Right kidney (tissue), 1 donor: ENCODE measurements around the gene CSMD2.

Experiments used
- DNase-seq: peaks from one replicate; pipeline ENCODE4 v3.0.0-alpha.2; 2016

CSMD2 gene

DNA sequence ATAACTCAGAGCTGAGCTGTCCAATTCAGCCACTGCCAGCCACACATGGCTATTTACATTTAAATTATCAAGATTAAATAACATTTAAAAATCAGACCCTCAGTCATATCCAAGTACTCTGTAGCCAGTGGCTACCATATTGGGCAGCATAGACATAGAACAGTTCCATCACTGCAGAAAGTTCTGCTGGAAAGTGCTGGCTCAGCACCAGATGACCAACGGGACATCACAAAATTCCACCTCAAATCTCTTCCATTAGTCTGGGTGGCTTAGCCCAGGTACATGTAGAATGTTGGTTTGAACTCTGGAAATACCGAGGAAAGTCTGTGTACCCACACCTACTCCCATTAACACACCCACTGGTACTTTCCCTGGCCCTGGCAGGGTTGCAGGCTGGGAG is 563.3 kb downstream of the CSMD2 start:
- no peak for DNase-seq

DNA sequence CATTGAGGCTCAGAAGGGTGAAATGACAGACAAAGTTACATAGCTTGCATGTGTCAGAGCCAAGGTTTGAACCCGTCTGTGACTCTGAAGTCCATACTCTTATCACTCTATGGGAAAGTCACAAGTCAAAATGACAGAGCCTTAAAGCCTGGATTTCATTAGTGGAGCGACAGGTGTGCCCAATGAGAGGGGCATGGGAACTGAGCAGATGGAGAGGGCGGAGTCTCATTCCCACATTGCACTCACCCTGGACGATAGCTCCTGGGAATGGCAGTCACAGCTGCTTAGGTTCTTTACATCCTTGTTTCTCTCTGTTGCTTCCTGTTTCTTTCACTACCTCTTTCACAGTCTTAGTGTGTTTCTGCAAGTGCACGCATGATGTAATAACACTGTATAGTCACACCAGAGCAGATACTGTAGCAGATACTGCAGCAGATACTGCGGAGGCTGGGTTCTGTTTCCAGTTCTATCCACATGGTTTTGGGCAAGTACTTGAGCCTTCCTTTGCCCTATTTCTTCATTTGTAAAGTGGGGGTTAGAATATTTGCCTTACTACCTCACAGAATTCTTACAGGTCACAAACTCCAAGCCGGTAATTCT is 565.4 kb downstream of the CSMD2 start:
- no peak for DNase-seq

DNA sequence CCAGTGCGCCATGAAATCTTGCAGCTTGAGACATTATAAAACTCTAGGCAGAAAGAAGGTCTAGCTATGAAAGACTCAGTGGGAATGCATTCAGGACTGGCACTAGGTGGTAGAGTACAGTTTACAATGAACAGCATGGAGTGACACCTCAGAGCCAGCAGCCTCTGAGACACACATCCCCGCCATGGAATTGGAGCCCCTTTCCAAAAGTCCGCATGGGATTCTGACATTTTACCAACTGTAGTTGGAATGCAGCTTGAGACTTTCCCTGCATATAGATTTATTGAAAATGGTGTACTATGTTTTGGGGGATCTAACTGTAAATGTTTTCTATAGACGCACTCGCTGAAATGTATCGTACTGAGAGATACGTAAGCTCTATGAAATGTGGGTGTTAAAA is 576.3 kb downstream of the CSMD2 start:
- DNase-seq = no peak

DNA sequence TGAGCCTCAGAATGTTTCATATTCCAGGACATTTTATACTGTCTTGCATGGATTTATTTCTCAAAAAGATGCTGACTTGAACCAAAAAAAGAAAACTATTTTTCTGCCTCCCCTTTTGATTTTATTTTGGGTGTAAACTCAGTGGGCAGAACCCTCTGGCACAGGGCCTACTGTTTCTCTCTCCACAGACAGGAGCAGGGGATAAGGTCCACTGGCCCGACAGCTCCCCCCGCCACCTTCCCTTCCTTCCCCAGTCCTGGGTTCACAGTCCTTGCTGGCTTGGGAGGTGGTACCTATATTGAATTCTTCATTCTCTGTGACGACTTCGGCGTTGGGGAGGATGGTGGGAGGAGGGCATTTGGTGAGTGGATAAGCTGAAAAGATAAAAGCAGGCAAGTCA is 578.2 kb downstream of the CSMD2 start:
- DNase-seq = no peak

DNA sequence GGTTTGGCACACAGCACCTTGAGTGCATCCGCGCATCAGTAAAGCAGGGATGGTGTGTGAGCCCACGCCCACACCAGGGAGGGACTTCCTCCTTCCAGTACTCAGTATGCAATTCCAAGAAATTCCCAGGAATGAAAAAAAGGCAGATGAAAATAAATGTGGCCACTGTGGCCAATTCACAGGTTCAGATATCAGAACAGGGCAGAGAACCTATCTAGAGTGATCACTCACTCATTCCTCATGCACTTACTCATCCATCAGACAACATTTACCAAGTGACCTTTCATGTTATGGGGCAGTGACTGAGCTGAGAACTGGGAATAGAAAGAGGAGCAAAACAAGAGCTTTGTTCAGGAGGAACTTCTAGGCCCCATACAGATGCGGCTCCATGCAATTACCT is 578.9 kb downstream of the CSMD2 start:
- DNase-seq = no peak

DNA sequence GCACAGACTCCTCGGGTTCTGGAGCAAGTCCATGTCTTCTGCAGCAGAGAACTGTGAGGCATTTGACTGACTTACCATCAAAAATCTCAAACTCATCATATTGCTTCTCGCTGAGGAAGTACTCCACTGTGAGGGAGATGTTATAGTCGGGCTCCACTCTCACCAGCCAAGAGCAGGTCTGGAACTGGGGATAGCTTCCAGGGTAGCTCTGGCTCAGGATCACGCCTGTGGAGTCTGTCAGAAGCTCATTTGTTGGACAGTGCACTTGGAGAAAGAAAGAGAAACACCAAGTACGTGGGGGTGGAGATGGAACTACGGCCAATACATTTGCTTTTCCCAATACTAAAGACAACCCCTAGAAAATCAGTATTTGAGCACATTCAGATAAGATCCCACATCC is 581.5 kb downstream of the CSMD2 start:
- no peak for DNase-seq

DNA sequence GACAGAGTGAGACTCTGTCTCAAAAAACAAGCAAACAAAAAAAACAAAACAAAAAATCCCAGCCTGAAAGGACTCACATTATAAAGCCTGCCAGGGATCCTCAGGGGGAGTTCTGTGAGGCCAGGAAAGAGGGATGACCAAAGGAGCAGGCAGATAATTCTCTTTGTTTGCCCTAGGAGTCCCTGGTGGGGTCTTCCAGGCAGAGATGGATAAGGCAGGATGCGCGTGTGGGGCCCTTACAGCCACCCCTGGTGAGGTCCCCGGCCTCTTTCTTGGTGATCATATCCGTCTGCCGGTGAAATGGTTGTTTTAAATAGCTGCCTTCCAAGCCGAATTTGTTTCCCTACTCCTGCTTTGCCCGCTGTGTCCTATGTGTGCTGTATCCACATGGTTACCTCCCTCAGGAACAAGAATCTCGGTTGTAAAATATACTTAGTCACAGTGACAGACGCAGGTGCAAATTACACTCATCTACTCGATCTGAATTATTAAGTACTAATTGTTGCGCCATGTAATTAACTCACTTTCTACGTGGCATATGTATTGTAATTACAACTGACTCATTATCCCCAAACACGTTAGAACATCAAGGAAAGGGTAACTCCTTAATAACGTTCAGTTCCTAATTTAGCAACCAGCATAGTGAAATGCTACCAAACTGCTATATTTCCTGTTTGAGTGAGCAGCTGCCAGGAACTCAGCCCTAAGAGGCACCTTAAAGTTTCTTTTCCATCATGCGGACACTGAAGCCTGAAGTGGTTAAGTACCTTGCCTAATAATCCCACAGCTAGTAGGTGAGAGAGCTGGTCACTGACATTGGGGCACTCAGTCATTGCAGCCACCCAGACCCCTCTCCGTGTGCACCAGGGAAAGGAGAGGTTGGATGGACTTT is 586.2 kb downstream of the CSMD2 start:
- DNase-seq = no peak

DNA sequence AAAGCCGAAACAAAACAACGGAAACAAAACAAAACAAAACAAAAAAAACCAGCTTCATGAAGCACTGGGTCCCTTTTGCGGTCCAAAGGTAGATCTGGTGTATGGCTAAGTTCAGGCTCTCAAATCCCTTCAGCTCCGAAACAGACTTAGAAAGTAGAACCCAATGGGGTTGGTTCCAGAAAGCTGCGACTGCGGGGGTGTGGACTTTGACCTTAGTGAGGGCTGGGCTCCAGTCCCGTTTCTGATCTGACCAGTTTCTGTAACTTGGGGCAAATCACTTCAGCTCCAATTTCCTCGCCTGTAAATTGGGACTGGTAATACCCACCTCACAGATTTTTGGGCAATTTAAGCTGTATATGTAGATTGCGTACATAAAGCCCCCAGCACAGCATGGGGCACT is 587.4 kb downstream of the CSMD2 start:
- no peak for DNase-seq

DNA sequence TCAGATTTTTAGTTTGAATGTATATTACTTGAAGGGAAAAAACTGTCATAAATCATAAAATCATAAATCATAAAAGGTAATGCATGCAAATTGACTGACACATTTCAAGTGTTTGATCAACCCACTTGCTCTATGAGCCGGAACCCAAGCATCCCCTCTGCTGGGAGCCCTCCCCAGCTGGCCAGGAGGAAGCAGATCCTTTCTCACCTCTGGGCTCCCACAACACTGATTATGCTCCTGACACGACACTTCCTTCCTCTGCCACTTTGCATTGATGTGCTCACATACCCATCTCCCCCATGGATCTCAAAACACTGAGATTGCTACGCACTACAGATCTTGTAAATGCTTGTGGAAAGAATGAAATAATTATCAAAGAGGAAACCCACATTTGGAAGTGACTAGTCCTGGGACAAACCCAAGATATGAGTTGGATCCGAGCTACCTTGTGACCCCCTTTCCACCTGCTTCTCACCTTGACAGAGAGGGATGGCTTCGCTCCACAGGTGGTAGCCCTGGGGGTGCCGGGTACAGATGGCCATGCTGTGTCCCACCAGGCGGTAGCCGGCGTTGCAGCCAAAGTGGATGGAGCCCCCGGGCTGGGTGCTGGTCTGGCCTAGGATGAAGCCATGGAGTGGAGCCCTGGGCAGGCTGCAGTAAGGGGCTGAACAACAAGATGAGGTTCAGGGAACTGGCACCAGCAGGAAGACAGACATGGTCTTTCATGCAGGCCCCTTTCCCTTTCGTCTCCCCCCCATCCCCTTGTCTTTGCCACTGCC is 588.0 kb downstream of the CSMD2 start:
- no peak for DNase-seq

DNA sequence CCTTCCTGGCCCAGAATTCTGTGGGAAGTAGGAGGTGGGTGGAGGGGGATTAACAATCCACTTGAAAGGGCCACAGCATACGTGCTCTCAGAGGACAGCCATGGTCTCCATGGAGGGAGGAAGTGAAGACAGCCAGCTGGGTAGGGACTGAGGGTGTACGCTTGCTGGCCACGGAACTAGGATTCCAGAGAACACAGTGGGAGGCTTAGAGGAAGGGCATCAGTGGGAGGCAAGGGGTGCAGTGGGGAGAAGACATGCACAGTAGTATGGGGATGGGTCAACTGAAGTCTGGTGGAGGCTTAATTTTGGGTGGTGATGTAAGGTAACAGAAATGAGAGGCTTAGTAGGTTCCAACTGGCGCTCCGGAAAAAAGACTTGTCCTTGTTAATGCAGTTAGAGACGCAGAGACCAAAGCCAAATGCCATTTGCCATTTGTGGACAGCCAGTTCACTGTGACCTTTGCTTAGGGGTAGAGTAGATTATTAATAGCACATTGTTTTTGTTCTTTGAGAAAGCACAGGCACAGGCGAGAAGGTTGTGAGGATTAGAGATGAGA is 589.6 kb downstream of the CSMD2 start:
- no peak for DNase-seq

DNA sequence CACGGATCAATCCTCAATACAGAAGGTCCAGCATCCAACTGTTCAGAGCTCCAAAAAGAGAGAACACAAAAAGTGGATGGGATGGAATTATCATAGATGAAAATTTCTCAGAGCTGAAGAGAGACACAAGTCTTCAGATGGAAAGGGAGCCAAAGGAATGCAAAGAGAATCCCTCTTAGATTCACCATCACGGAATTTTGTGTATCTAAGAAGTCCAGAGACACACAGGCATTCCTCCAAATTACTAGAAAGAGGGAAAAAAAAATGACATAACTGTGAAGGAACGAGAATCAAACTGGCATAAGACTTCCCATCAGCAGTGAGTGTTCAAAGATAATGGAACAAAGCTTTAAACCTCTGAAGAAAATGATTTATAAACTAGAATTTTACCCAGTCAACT is 591.4 kb downstream of the CSMD2 start:
- no peak for DNase-seq

DNA sequence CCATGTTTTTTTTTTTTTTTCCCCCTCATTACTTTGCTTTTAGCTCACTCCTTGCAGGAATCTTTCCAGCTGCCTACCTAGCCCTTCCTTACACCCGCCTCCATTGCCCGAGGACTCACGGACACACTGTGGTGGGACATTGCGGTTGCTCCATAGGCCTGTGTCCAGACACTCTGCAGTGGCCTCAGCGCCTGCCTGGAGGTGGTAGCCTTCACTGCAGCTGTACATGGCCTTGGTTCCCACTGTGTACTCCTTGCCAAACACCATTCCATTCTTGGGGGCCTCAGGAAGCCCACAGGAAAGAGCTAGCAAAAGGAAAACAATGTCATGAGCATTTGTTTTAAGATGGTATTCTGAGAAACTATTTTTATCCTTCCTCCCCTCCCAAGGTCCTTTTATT is 592.6 kb downstream of the CSMD2 start:
- DNase-seq = no peak

DNA sequence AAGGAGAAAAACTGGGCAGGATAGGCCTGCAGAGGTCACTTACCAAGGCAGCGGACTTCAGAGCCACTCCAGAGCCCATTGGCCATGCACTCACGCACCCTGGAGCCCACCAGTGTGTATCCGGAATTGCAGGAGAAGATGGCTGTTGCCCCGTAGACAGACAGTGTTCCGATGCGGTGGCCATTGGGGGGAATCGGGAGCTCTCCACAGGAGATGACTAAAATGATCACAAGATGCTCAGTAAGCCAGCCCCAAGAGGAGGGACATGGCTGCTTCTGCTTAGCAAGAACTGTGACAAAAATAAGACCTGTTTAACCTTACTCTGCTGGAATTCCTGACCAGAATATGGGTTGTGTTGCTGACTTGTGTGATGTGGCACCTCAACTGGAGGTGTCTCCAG is 595.7 kb downstream of the CSMD2 start:
- DNase-seq = no peak

DNA sequence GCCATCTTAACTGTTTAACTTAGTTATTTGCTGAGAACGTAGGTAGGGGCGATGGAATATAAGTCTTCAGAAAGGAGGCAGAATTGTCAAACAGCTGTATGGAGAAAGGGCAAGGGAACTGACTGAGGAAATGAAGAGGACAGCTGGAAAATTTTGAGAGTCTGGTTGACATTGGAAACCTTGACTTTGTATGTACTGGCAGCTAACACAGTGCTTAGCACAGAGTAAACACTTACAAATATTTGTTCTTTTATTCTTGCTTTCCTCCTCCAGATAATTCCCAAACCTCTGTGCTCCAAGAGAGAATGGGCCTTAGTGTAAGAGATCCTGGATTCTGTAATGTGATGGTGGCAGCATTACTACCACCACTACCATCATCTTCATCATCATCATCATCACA is 601.3 kb downstream of the CSMD2 start:
- DNase-seq = no peak

DNA sequence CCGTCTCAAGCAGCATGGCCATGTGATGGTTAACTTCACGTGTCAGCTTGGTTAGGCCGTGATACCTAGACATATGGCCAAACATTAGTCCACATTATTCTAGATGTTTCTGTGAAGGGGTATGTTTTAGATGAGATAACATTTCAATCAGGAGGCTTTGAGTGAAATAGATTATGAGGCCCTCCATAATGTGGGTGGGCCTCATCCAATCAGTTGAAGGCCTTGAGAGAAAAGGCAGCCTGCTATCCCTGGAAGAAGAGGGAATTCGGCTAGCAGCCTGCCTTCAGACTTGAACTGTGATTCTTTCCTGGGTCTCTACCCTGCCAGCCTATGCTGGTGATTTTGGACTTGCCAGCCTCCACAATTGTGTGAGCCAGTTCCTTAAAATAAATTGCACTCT is 602.5 kb downstream of the CSMD2 start:
- no peak for DNase-seq

DNA sequence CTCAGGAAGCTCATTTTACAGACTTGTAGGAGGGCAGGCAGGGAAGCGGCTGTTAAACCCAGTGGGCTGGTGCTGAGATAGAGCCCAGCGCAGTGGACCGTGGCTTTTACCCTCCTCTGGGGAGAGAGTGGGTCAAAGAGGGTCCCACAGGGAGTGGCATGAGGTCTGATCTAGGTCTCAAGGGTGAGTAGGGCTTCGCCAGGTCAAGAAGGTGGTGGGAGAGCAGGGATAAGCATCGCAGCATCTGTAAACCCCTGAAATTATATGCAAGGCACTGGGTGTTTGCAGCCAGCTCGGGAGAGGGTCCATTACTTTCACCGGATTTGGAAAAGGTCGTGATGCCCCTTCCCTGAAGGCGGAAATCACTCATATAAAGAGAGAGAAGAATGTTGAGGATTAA is 603.5 kb downstream of the CSMD2 start:
- DNase-seq = no peak

DNA sequence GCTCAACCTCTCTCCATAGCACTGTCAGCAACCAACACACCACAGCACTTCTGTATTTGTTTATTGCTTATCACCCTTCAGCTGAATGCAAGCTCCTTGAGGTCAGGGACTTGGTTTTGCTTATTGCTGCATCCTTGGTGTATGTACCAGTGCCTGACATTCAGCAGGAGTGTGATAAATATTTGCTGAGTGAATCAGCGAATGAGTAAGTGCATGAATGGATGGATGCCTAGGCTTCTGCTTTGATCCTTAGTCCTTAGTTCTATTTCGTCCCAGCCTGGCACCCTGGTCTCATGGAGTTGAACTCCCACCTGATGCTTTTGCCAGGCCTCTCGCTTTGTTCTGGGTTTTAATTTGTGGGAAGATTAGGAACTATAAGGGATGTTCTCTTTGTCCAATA is 604.4 kb downstream of the CSMD2 start:
- DNase-seq = no peak

DNA sequence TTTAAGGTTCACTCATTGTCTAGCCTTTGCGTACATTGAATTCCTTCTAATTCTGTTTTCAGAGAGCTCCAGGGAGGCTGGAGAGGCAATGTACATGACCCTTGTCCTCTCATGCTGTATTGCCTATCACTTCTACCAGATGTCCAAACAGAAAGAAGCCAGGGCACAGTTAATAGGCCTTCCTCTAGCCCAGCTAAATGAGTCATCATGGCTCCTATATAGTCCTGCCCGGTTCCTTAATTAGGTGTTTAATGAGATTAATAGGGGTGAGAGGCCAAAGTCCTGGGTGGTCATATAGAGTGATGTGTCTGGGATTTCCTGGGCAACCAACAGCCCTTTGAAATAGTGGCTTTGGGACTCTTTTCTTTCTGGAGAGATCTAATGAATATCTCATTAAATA is 616.3 kb downstream of the CSMD2 start:
- no peak for DNase-seq

DNA sequence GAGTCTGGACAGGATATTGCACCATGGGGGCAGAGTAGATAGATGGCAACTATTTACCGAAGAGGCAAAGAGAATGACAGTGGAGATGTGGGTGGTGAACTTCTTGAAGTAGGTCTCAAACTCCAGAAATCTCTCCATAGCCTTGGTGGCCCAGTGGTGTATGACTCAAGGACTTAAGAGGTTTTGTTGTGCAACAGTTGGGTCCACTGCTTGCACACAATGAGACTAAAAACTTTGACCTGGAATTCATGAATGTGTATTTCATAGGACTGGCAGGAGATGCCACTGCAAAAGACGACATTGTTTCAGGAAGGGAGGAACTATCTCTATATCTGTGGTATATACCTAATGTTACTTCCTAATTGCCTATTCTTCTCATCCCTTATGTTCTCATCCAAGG is 616.7 kb downstream of the CSMD2 start:
- DNase-seq = no peak

DNA sequence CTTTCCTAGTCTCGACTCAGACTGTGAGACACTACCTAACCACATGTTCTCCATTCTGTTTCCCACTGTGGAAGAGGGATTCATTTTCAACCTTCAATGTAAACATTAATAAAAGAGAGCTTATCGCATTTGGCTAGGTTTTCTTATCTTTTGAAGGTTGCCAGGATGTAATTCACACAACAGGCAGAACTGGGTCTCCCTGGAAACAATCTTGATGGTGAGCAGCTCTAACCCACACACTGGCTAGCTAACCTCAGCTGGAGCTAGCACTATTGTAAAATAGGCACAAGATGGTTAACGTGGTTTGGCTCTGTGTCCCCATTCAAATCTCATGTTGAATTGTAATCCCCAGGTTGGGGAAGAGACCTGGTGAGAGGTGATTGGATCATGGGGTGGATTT is 617.5 kb downstream of the CSMD2 start:
- DNase-seq = no peak

DNA sequence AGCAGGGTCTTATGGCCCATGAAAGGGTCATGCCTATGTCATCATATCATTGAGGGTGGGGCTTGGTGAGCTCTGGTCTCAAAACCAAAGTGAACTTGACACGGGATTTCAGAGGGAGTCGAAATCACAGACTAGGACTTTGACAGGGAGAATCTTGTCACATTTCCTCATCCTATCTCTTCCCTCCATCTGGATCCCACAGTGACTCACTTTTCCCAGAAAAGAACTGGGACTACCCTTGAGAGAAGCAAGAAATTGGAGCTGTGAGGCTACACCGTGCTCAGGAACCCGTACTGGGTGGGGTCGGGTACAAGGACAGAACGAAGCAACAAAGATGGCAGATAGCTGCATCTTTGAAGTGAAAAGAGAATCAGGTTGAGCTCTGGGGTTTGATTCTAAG is 623.1 kb downstream of the CSMD2 start:
- no peak for DNase-seq

DNA sequence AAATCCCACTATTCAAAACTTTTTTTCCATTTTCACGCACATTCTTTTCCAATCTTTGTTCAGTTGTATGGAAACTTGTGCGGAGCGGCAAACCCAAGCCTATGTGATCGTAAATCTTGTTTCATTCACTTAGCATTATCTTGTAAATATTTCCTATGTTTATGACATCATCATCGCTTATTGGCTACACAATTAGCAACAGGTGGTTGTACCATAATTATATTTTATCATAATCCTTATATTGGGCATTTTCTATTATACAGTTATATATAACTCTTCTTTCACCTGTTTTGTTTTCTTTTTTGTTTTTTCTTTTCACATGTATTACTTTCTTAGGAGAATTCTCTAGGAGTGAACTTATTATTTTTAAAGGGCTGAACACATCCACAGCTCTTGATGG is 627.1 kb downstream of the CSMD2 start:
- no peak for DNase-seq

DNA sequence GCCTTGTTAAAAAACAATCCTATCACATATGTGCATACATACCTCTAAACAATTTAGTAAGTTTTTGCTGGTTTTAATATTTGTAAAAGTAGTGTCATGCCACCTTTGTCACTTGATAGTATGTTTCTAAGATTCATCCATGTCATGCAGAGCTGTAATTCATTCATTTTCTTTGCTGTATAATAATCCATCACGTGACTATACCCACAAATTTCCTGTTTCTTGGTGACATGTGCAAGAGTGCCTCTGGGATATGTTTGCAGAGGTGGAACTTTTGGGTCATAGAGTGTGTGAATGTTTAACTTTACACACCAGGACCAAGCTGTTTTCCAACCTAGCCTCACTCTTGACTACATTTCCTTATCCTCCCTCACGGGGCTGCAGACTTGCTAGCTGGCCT is 629.7 kb downstream of the CSMD2 start:
- no peak for DNase-seq
